H1 (cell line): Measurements from ENCODE around the gene PHTF2. TPM values are rescaled to one million over a fixed set of nuclear protein-coding genes. Genes with fewer than 3 reads are reported as not detected.

Experiments
- CTCF ChIA-PET: fragments of 300-600 bp; sonication (Branson Sonifier 250); formaldehyde crosslinking; loops from one replicate; lab custom pipeline; 2021; ENCODE audit not compliant: partially characterized antibody; lab: Charles Lee
- POLR2A ChIA-PET: fragments of 300-600 bp; sonication (Branson Sonifier 250); formaldehyde crosslinking; loops from one replicate; lab custom pipeline; 2021; ENCODE audit warnings: inconsistent platforms; ENCODE audit not compliant: partially characterized antibody; lab: Charles Lee
- DNase-seq, 2 experiments: peaks; one replicate each; pipeline versions ENCODE4 v3.0.0 to v3.0.0-alpha.2; 2010 to 2022; ENCODE audit warnings: low spot score in 2 of 2, low read depth in 1 of 2, mixed read lengths in 1 of 2
- FAIRE-seq: peaks from 2 replicates; lab custom pipeline; 2011; peaks lifted over from hg19 to GRCh38; lab: Jason Lieb, UNC
- H2AFZ ChIP-seq: 2 replicates; pipeline ENCODE4 v1.8.1; 2012; ENCODE audit warnings: low read length, inconsistent platforms
- H2AK5ac ChIP-seq: 2 replicates; pipeline ENCODE4 v1.6.1; 2013; ENCODE audit warnings: low read depth, low read length
- H2BK120ac ChIP-seq: replicated peaks from 2 replicates; pipeline ENCODE3; 2013; ENCODE audit warnings: low read depth, low read length, inconsistent platforms
- H2BK12ac ChIP-seq: 2 replicates; pipeline ENCODE4 v1.6.1; 2013; ENCODE audit warnings: low read depth, low read length
- H2BK15ac ChIP-seq: 2 replicates; pipeline ENCODE4 v1.6.1; 2013; ENCODE audit warnings: low read length
- H2BK20ac ChIP-seq: 2 replicates; pipeline ENCODE4 v1.6.1; 2013; ENCODE audit warnings: low read length
- H2BK5ac ChIP-seq: 2 replicates; pipeline ENCODE4 v1.6.1; 2013; ENCODE audit warnings: low read depth, low read length
- H3K14ac ChIP-seq: 2 replicates; pipeline ENCODE4 v1.6.1; 2013; ENCODE audit warnings: inconsistent platforms; ENCODE audit not compliant: insufficient read length
- H3K18ac ChIP-seq: 2 replicates; pipeline ENCODE4 v1.6.1; 2013; ENCODE audit warnings: low read length; ENCODE audit errors: extremely low read depth
- H3K23ac ChIP-seq: 2 replicates; pipeline ENCODE4 v1.6.1; 2013; ENCODE audit warnings: inconsistent platforms; ENCODE audit not compliant: insufficient read length
- H3K23me2 ChIP-seq: 2 replicates; pipeline ENCODE4 v1.6.1; 2013; ENCODE audit warnings: low read depth, low read length
- H3K27ac ChIP-seq: 2 replicates; pipeline ENCODE4 v1.6.1; 2011; ENCODE audit warnings: low read depth, low read length, inconsistent platforms
- H3K27me3 ChIP-seq, 4 experiments: replicated peaks in 1 of 4; 1 replicate in 1 of 4; 2 replicates in 3 of 4; pipeline versions ENCODE4 v1.6.1 to v1.8.1; 2011 to 2013; ENCODE audit warnings: low read length in 3 of 4, mild to moderate bottlenecking in 3 of 4, inconsistent platforms in 2 of 4, mixed read lengths in 2 of 4, moderate library complexity in 1 of 4; ENCODE audit not compliant: control insufficient read depth in 3 of 4, insufficient read depth in 3 of 4; ENCODE audit errors: extremely low read depth in 1 of 4
- H3K36me3 ChIP-seq, 4 experiments: 2 replicates each; pipeline versions ENCODE4 v1.6.1 to v1.8.1; 2011 to 2013; ENCODE audit warnings: mild to moderate bottlenecking in 4 of 4, low read length in 3 of 4, moderate library complexity in 2 of 4, control low read depth in 1 of 4, inconsistent platforms in 1 of 4; ENCODE audit not compliant: insufficient read depth in 4 of 4, control insufficient read depth in 2 of 4
- H3K4ac ChIP-seq: replicated peaks from 2 replicates; pipeline ENCODE3; 2013; ENCODE audit warnings: low read length, low read depth, mixed read lengths, inconsistent platforms; ENCODE audit not compliant: insufficient read length
- H3K4me1 ChIP-seq, 4 experiments: replicated peaks in 1 of 4; 1 replicate in 1 of 4; 2 replicates in 3 of 4; pipeline versions ENCODE4 v1.6.1 to v1.8.1; 2011 to 2013; ENCODE audit warnings: low read length in 3 of 4, inconsistent platforms in 2 of 4, mixed read lengths in 1 of 4; ENCODE audit not compliant: insufficient read depth in 4 of 4, control insufficient read depth in 3 of 4
- H3K4me2 ChIP-seq, 2 experiments: 2 replicates each; pipeline versions ENCODE4 v1.6.1 to v1.8.1; 2011 to 2013; ENCODE audit warnings: low read depth in 2 of 2, low read length in 2 of 2, control low read depth in 1 of 2, inconsistent platforms in 1 of 2, mild to moderate bottlenecking in 1 of 2; ENCODE audit not compliant: insufficient read depth in 1 of 2
- H3K4me3 ChIP-seq, 4 experiments: fragments of 200-600, 300-600 bp in 1 of 4; sonication (generic), shearing (Covaris generic), sonication (Bioruptor Twin) in 1 of 4; 2 replicates each; pipeline versions ENCODE4 v1.5.1 to v1.8.1; 2011 to 2016; ENCODE audit warnings: low read length in 4 of 4, low read depth in 3 of 4, control low read depth in 2 of 4, inconsistent platforms in 2 of 4, mild to moderate bottlenecking in 2 of 4, mixed read lengths in 1 of 4, moderate library complexity in 1 of 4; ENCODE audit not compliant: insufficient read depth in 2 of 4; ENCODE audit errors: extremely low read depth in 1 of 4
- H3K56ac ChIP-seq: replicated peaks from 2 replicates; pipeline ENCODE3; 2013; ENCODE audit warnings: low read depth, mild to moderate bottlenecking, mixed read lengths, low read length, inconsistent platforms; ENCODE audit not compliant: insufficient read length
- H3K79me1 ChIP-seq: 2 replicates; pipeline ENCODE4 v1.6.1; 2013; ENCODE audit warnings: low read depth, low read length, control low read depth
- H3K79me2 ChIP-seq, 2 experiments: 2 replicates each; pipeline versions ENCODE4 v1.6.1 to v1.8.1; 2012 to 2013; ENCODE audit warnings: low read length in 2 of 2, mild to moderate bottlenecking in 2 of 2, inconsistent platforms in 1 of 2; ENCODE audit not compliant: insufficient read depth in 2 of 2, control insufficient read depth in 1 of 2
- H3K9ac ChIP-seq, 4 experiments: replicated peaks in 1 of 4; 1 replicate in 1 of 4; 2 replicates in 3 of 4; pipeline versions ENCODE4 v1.6.1 to v1.8.1; 2011 to 2013; ENCODE audit warnings: low read depth in 3 of 4, low read length in 3 of 4, control low read depth in 2 of 4, mild to moderate bottlenecking in 2 of 4, moderate library complexity in 2 of 4, inconsistent platforms in 1 of 4; ENCODE audit errors: extremely low read depth in 1 of 4
- H3K9me3 ChIP-seq, 2 experiments: 2 replicates each; pipeline versions ENCODE4 v1.6.1 to v1.8.1; 2012 to 2013; ENCODE audit warnings: mild to moderate bottlenecking in 2 of 2, moderate library complexity in 2 of 2, control low read depth in 1 of 2, inconsistent platforms in 1 of 2, low read depth in 1 of 2, low read length in 1 of 2, mixed read lengths in 1 of 2; ENCODE audit not compliant: insufficient read depth in 2 of 2
- H4K20me1 ChIP-seq, 2 experiments: replicated peaks in 1 of 2; 2 replicates each; pipeline versions ENCODE3 to v1.8.1; 2011 to 2013; ENCODE audit warnings: inconsistent platforms in 2 of 2, low read length in 2 of 2, mild to moderate bottlenecking in 1 of 2; ENCODE audit not compliant: insufficient read depth in 2 of 2, control insufficient read depth in 1 of 2
- H4K5ac ChIP-seq: 2 replicates; pipeline ENCODE4 v1.6.1; 2013; ENCODE audit warnings: low read length, low read depth, mixed read lengths, inconsistent platforms; ENCODE audit not compliant: insufficient read length
- H4K8ac ChIP-seq: 2 replicates; pipeline ENCODE4 v1.8.0; 2013; ENCODE audit warnings: mild to moderate bottlenecking, moderate library complexity, low read length, inconsistent platforms; ENCODE audit not compliant: insufficient read depth; ENCODE audit errors: extremely low read depth
- H4K91ac ChIP-seq: replicated peaks from 2 replicates; pipeline ENCODE3; 2013; ENCODE audit warnings: low read length, mixed read lengths, inconsistent platforms; ENCODE audit not compliant: insufficient read length
- MAFK ChIP-seq: IDR thresholded peaks from 2 replicates; pipeline ENCODE4 v1.6.1; 2012; ENCODE audit warnings: low read depth, mild to moderate bottlenecking, improper control_type of control experiment, low read length
- RAD21 ChIP-seq, 2 experiments: IDR thresholded peaks in 1 of 2; conservative IDR thresholded peaks in 1 of 2; 2 replicates each; pipeline ENCODE4 v1.6.1; 2011; ENCODE audit warnings: low read depth in 2 of 2, low read length in 2 of 2, improper control_type of control experiment in 1 of 2, inconsistent platforms in 1 of 2, mild to moderate bottlenecking in 1 of 2, moderate library complexity in 1 of 2
- YY1 ChIP-seq: IDR thresholded peaks from 2 replicates; pipeline ENCODE4 v1.6.1; 2011; ENCODE audit warnings: low read depth, mild to moderate bottlenecking, low read length
- WGBS, 2 experiments: shearing (Covaris generic) in 1 of 2; methylation state at CpG; one replicate each; pipeline versions ENCODE4 v1.1.6 to v1.1.7; 2013 to 2015; ENCODE audit warnings: low lambda C conversion rate in 2 of 2, mixed read lengths in 2 of 2, inconsistent platforms in 1 of 2, low coverage in 1 of 2, missing lambda C conversion rate in 1 of 2; ENCODE audit not compliant: insufficient replicate concordance in 2 of 2, insufficient coverage in 1 of 2, insufficient read length in 1 of 2; ENCODE audit errors: extremely low coverage in 1 of 2, missing lambda C conversion rate in 1 of 2; 5-methylcytosine and 5-hydroxymethylcytosine counted together
- polyA plus RNA-seq, 7 experiments: library from polyadenylated mRNA; depleted of rRNA in 3 of 7; stranded (reverse) in 5 of 7; unstranded in 2 of 7; fragments of >200 nt in 5 of 7; fragments of 200-250 nt in 2 of 7; gene quantifications; 1 replicate in 5 of 7; 2 replicates in 1 of 7; 4 replicates in 1 of 7; pipeline versions ENCODE4 v1.2.1 to v1.2.3, GENCODE V29; 2011 to 2013; ENCODE audit warnings: missing spikeins in 2 of 7, mixed read lengths in 2 of 7
- total RNA-seq: library from RNA; stranded (reverse); fragmentation: NEBNext Ultra II Directional; extraction: Animal tissue kit (Norgen Biotek cat#: 25700); gene quantifications from 2 replicates; pipeline ENCODE4 v1.2.1, GENCODE V29; 2021
- TF ChIP-seq, protein P1 (sequence below), 3 experiments: IDR thresholded peaks; 1 replicate in 2 of 3; 2 replicates in 1 of 3; pipeline versions ENCODE4 v1.5.1 to v1.6.1; 2011; ENCODE audit warnings: low read length in 3 of 3, mild to moderate bottlenecking in 3 of 3, inconsistent platforms in 2 of 3, low read depth in 1 of 3, moderate library complexity in 1 of 3; ENCODE audit not compliant: insufficient read depth in 1 of 3; ENCODE audit errors: control extremely low read depth in 1 of 3

PHTF2 gene
- total and polyA plus RNA-seq, 2 of the 8 experiments (the other 6 are each of a cell fraction or from before 2014, with no cell fraction given) = 9.0 to 25.4 TPM

DNA sequence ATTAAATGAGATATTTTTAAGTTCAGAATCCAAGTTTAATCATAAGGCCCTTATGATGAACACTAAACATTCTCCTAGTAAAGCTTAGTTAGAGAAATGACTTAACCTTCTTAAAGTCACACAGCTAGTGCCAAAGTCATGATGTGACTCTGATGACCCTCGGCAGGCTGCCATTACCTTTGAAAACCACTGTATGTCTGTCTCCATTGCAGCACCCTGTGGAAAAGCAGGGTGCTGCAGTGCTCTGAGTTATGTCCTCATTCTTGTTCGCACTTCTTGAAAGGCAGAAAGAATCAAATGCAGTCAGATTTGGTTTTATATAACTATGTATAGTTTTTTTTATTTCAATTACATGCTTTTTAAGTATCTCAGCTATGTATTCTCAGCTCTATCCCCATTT is 105.0 kb downstream of the PHTF2 start:
- no peak overlapping the region for H3K18ac ChIP-seq

More for the DNA sequence above, 105.0 kb downstream of the PHTF2 start:
- ChIA-PET CTCF (interaction anchor here (0.6 to 1.4 kb wide), 6 partner anchors 11 to 252 kb away, joined by 3 read pairs; partner anchors contain the start of genes PHTF2 and TMEM60), POLR2A (no interaction called here)
- Histone ChIP-seq H2BK120ac (no peak overlapping the region), H3K4me1 (no peaks in the 10 kb centered on the region), H4K8ac (no peak overlapping the region), H2AFZ (no peak overlapping the region), H3K27ac (no peak overlapping the region), H2AK5ac (no peak overlapping the region), H3K36me3 (no peaks in the 10 kb centered on the region), H3K4me2 (no peak overlapping the region), H3K4me3 (no peak overlapping the region), H3K9me3 (no peaks in the 10 kb centered on the region), H2BK15ac (no peak overlapping the region), H3K79me1 (no peaks in the 10 kb centered on the region; the same call in 1 of the 2 replicates), H2BK12ac (no peak overlapping the region), H3K56ac (no peak overlapping the region), H3K27me3 (no peaks in the 10 kb centered on the region), H3K79me2 (no peaks in the 10 kb centered on the region), H3K4ac (no peak overlapping the region), H3K23ac (no peak overlapping the region), H4K20me1 (no peaks in the 10 kb centered on the region), H2BK5ac (no peak overlapping the region), H2BK20ac (no peak overlapping the region), H4K5ac (no peak overlapping the region), H4K91ac (no peak overlapping the region), H3K23me2 (no peaks in the 10 kb centered on the region), H3K9ac (no peak overlapping the region), H3K14ac (no peak overlapping the region)
- DNase-seq (no peak), FAIRE-seq (peak; percentile 52)
- TF ChIP-seq RAD21 (IDR thresholded peaks at IDR 0.05 in 1 of 2, conservative IDR thresholded peaks at IDR 0.05 in 1 of 2; ENCODE audit: low read depth in 2 of 2, low read length in 2 of 2) (peak; percentile 59 to 63), YY1 (peak; percentile 71), MAFK (no peak)
- TF ChIP-seq, protein P1, sequence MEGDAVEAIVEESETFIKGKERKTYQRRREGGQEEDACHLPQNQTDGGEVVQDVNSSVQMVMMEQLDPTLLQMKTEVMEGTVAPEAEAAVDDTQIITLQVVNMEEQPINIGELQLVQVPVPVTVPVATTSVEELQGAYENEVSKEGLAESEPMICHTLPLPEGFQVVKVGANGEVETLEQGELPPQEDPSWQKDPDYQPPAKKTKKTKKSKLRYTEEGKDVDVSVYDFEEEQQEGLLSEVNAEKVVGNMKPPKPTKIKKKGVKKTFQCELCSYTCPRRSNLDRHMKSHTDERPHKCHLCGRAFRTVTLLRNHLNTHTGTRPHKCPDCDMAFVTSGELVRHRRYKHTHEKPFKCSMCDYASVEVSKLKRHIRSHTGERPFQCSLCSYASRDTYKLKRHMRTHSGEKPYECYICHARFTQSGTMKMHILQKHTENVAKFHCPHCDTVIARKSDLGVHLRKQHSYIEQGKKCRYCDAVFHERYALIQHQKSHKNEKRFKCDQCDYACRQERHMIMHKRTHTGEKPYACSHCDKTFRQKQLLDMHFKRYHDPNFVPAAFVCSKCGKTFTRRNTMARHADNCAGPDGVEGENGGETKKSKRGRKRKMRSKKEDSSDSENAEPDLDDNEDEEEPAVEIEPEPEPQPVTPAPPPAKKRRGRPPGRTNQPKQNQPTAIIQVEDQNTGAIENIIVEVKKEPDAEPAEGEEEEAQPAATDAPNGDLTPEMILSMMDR (IDR thresholded peaks at IDR 0.05; ENCODE audit: control extremely low read depth in 1 of 3, insufficient read depth in 1 of 3, low read depth in 1 of 3, low read length in 3 of 3) = peak; percentile 16 to 53 (median 48)
- WGBS, 2 experiments = 95% methylated on average over 2 of the region's 2 CpGs; no CpG with 5 or more reads in 1 of the 2 experiments
